Measurements from ENCODE around the gene MACC1. TPM values are rescaled to one million over a fixed set of nuclear protein-coding genes. Genes with fewer than 3 reads are reported as not detected.

Gene MACC1
- total and polyA plus RNA-seq, 2 donors (not counting 3 experiments of a cell fraction or from before 2014, with no cell fraction given) = not detected

- H3K4me2 ChIP-seq (ENCODE audit: insufficient read depth, low read length) = no peak overlapping the region
- no peaks in the 10 kb centered on the region for H3K9me3 ChIP-seq (replicated peaks; ENCODE audit: control insufficient read depth, insufficient read depth, low read length)
- dilution Hi-C loops (cut with MboI; ENCODE audit: extremely low pct_ligation_motif_present, low sequenced_read_pairs) (no loop called here), intact Hi-C loops (cut with micrococcal nuclease) (no loop called here)
- H3K9ac ChIP-seq (replicated peaks; ENCODE audit: extremely low read depth, insufficient read depth, low read length) = no peak overlapping the region
- H3K4me3 ChIP-seq (replicated peaks in 1 of 3; ENCODE audit: insufficient read depth in 1 of 3, low read depth in 1 of 3, low read length in 3 of 3) = no peak overlapping the region
- no TSS peak for BruUV-seq (replicated peaks)
- H3K27me3 ChIP-seq (ENCODE audit: control insufficient read depth in 2 of 2, insufficient read depth in 2 of 2, low read length in 2 of 2) = no peaks in the 10 kb centered on the region
- H3K79me2 ChIP-seq (ENCODE audit: control insufficient read depth, insufficient read depth, low read length) = no peaks in the 10 kb centered on the region
- no peaks in the 10 kb centered on the region for H3K9me1 ChIP-seq (replicated peaks; ENCODE audit: control insufficient read depth, extremely low read depth, insufficient read depth, low read length)
- no peaks in the 10 kb centered on the region for H3K4me1 ChIP-seq (ENCODE audit: control insufficient read depth, extremely low read depth, insufficient read depth, low read length)
- H3K36me3 ChIP-seq (ENCODE audit: control insufficient read depth in 2 of 2, extremely low read depth in 1 of 2, insufficient read depth in 2 of 2, low read length in 2 of 2) = no peaks in the 10 kb centered on the region
- CTCF ChIA-PET = no interaction called here
- no peaks in the 10 kb centered on the region for H4K20me1 ChIP-seq (replicated peaks; ENCODE audit: control insufficient read depth, extremely low read depth, insufficient read depth, low read length)
- POLR2A ChIA-PET = no interaction called here
- no peak overlapping the region for H2AFZ ChIP-seq (ENCODE audit: low read depth, low read length)
- DNase-seq (ENCODE audit: low read depth, low spot score) (no peak), FAIRE-seq (no peak)
- TF ChIP-seq POLR2AphosphoS5 (IDR thresholded peaks at IDR 0.05; ENCODE audit: insufficient read depth, low read depth, low read length) = no peak
- TF ChIP-seq JUN (IDR thresholded peaks at IDR 0.05; ENCODE audit: borderline replicate concordance, insufficient read depth, insufficient read length, low read depth) = no peak
- TF ChIP-seq CTCF (IDR thresholded peaks at IDR 0.05; ENCODE audit: extremely low read depth in 1 of 2, insufficient read depth in 1 of 2, low read depth in 1 of 2, low read length in 2 of 2) = no peak
- TF ChIP-seq POLR2A (IDR thresholded peaks at IDR 0.05; ENCODE audit: low read depth, low read length) = no peak
- TF ChIP-seq MAX (IDR thresholded peaks at IDR 0.05; ENCODE audit: insufficient read depth, insufficient read length) = no peak
- TF ChIP-seq GATA2 (IDR thresholded peaks at IDR 0.05; ENCODE audit: insufficient read depth, insufficient read length, low read depth, low read length) = no peak
- TF ChIP-seq MYC (IDR thresholded peaks at IDR 0.05; ENCODE audit: low read depth, low read length) = no peak
- no peak for TF ChIP-seq EZH2 (IDR thresholded peaks at IDR 0.05; ENCODE audit: borderline replicate concordance, low read depth, low read length, severe bottlenecking)
- TF ChIP-seq FOS (IDR thresholded peaks at IDR 0.05; ENCODE audit: borderline replicate concordance, insufficient read depth, low read length) = no peak
- H3K27ac ChIP-seq (ENCODE audit: insufficient read depth, low read depth, low read length) = no peak overlapping the region
These were observed 109.6 kb downstream of the MACC1 start for GRCh38 chr7:20107582-20107981.
